NCI-H1417 treated with DMSO at 0.1 percent for 48 hours (cell line): ENCODE measurements around the gene CR1.
"Not testable (repeated sequence)": the region's sequence is repeated elsewhere in the genome, so short reads cannot be mapped to it uniquely, and the experiment has no call there.

Experiments
- DNase-seq: peaks from one replicate; lab custom pipeline; 2025; lab: John Stamatoyannopoulos, UW

The CR1 gene

GRCh38 chr1:207676153-207676552, 180.2 kb downstream of the CR1 start:
- DNase-seq = no peak

- not testable (repeated sequence) for DNase-seq
Measured at GRCh38 chr1:207680590-207681388, 184.8 kb downstream of the CR1 start.

- not testable (repeated sequence) for DNase-seq
Measured at GRCh38 chr1:207682872-207683434, 187.0 kb downstream of the CR1 start.

GRCh38 chr1:207690551-207690950, 194.6 kb downstream of the CR1 start:
- not testable (repeated sequence) for DNase-seq

GRCh38 chr1:207691010-207691409, 195.1 kb downstream of the CR1 start:
- DNase-seq = no peak
